ENCODE measurements around the gene H1-8.
"Not testable (repeated sequence)": the region's sequence is repeated elsewhere in the genome, so short reads cannot be mapped to it uniquely, and the experiment has no call there.

H1-8 gene, protein sequence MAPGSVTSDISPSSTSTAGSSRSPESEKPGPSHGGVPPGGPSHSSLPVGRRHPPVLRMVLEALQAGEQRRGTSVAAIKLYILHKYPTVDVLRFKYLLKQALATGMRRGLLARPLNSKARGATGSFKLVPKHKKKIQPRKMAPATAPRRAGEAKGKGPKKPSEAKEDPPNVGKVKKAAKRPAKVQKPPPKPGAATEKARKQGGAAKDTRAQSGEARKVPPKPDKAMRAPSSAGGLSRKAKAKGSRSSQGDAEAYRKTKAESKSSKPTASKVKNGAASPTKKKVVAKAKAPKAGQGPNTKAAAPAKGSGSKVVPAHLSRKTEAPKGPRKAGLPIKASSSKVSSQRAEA

DNA sequence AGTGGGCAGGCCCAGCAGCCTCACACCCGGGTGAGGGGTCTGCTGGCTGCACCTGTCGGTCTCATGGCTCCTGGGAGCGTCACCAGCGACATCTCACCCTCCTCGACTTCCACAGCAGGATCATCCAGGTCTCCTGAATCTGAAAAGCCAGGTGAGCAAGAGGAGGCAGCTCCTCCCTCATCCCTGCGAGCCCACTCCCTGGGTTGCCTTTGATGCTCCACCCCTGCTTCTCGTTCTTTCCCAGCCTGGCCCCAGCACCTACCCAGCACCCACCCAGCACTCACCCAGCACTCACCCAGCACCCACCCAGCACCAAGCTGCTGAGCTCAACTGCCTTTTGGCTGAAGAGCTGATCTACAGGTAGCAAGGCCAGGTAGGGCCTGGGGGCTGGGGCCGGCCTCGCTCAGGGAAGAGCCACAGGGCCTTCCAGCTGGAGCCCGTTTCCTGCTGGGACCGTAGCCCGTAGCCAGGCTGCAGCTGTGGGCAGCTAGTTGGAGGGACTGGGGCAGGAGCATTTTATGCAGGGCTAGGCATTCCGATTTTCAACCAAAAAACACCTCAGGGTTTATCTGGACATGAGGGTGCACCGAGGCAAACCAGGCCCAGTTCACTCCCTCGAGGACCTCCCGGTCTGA lies at the start of gene H1-8:
H1-8 (plus strand) TSS at position 20 of the 635 bp plus-strand sequence; CDS start at position 64, 44 bp downstream.
- DNase-seq = no peak

DNA sequence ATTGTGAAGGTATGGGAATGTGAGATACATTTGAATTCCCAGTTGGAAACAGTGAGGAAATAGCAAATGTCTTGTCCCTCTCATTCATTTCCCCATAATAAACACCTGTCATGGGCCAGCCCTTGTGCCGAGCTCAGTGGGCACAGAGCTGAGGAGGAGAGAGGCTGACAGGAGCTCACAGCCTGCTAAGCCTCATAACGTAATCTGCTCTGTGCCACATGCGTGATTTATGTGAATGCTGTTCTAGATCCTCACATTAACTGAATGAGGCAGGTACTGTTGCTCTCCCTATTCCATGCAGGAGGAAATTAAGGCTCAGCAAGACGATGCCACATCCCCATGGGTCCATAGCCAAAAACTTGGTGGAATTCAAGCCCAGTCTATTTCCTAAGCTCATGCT lies 49.8 kb upstream of the H1-8 start:
- no peak for DNase-seq

DNA sequence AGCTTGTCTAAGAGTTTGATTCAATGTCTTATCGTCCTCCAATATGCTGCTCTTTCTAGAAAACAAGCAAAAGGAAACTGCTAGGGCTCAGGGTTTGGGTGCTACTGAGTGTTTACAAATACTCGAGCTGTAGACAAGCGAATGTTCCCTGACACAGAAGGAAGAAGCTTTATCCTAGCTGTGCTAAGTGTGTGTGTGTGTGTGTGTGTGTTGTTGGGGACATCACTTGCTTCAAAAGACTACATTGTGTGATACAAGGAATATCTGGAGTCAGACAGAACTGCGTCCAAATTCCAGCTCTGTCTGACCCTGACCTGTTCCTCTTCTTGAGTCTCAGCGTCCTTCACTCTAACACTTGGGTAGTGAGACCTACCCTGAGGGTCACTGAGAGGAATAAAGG lies 48.5 kb upstream of the H1-8 start:
- DNase-seq = not testable (repeated sequence)

DNA sequence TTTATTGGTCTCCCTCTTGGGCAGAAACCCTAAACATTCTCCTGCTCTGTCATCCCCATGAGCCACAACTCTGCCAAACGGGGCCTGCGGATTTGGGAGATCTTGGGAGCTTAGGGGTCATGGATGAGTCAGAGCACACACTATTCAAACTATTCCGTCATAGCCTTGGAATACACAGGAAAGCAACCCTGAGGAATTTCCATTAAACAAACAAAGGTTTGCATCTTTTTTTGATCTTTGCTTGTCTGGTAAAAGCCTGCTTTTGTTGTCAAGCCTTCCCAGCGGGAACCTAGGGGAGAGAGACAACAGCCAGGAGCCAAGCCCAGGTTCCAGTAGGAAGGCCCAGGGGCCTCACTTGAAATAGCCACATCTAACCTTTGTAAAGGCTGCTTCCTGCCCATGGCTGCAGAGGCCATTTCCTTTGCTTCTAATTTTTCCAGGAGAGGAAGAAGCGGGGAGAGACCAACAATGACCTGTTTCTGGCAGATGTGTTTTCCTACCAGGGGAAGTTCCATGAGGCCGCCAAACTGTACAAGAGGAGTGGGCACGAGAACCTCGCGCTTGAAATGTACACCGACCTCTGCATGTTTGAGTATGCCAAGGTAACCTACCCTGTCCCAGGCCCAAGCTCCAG lies 47.9 kb upstream of the H1-8 start:
- DNase-seq = not testable (repeated sequence)

DNA sequence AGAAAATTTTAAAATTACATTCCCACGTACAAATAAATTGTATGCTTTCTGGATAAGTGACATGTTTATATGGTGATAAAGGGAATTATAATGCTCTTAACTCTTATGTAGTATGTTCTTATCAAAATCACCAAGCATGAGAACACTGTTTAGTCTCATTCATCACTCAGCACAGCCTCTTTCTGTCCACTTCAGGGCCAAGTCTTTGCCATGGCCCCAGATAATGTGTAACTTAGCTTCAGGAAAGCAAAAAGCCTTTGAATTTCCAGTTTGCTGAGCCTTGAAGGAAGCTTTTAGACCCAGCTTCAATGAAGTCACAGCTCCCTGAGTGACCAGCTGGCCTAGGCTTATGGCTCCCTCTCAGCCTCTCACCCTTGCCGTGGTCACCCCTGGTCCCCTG lies 45.1 kb upstream of the H1-8 start:
- not testable (repeated sequence) for DNase-seq

DNA sequence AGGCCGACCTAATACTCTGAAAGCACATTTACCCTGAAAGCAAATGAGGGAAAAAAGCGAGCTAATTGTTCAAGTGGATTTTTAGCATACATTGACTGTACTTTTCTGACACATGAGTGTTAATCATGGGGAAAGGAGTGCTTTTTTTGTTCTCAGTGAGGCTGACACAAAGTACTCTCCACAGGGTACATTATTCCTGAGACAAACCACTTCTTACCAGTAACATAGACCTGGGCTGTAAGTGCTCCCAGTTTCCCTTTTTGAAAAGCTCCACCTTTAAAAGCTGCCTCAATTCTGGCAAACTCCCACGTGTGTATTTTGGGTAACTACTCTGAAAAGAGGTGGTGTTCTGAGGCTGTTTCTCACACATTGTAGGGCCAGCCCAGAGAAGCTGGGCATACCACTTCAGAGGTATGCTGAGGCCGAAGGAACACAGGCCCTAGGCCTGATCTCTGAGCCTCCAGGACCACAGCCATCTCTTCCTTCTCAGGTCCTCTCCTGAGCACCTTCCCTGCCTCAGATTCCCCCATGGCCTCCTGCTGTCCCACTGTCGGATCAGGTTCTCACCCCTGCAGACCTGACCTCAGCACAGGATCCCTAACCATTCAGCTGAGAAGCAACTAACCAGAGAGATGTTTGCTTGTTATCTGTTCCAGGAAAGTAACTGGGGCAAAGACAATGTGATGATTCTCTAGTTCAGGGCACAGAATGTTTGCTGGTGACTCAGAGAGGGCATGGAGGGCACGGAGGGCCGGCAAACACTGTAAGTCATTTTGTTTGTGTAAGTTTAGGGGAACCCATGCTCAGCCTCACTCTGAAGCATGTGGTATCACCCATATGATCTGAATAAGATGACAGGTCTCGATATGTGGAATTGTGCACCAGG lies 44.1 kb upstream of the H1-8 start:
- DNase-seq = not testable (repeated sequence)

DNA sequence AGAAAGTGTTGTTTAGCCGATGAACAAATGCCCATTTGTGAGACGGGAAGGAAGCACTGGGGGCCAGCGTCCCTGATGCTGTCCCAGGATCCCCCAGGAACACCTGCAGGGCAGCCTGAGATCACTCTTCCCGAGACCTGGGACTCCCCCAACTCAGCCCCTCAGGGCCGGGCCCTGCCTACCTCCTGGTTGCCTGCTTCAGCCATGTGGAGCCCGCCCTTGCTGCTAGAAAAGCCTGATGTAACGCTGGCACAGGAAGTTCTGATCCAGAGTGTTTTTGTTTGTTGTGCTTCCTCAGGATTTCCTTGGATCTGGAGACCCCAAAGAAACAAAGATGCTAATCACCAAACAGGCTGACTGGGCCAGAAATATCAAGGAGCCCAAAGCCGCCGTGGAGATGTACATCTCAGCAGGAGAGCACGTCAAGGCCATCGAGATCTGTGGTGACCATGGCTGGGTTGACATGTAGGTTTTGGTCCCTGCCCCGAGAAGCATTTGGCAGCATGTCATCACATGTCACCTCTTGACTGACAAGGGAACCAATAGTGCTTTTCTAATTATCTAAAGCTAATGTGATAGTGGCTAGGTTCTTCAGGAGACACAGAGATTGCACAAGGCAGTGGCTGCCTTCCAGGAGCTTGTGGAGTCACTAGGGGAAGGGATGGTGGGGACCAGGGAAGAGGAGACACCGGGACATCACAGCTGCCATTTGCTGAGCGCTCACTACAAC lies 43.2 kb upstream of the H1-8 start:
- not testable (repeated sequence) for DNase-seq

DNA sequence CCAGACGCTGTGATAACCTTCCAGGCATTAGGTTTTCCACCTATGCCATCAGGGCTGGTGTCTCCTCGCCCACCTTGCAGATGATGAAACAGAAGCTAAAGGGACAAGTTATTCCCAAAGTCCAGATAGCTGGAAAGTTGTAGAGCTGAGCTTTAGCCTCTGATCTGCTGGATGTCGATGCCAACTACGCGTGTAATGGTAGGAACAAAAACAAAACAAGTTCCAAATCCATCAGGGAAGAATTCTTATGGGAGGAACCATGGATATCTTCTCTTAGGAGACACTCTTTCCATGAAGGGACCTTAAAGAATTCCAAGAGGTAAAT lies 42.7 kb upstream of the H1-8 start:
- no peak for DNase-seq

DNA sequence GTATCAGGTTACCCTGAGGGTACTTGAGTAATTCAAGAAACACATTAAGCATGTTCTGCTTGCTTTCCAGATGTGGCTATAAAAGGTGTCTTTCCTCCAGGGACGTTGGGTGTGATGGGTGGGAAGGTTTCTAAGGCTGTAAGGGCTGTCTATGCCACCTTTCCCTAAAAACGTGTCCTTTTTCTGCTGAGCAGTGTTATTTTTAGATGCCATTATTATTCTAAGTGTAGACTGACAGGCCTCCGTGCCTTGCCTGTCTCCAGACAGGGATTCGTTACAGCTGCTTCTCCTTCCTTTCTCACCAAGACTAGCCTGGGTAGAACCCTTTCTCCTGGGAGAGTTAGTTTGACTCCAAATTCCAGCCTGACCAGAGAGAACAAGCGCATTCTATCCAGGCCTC lies 41.3 kb upstream of the H1-8 start:
- no peak for DNase-seq

DNA sequence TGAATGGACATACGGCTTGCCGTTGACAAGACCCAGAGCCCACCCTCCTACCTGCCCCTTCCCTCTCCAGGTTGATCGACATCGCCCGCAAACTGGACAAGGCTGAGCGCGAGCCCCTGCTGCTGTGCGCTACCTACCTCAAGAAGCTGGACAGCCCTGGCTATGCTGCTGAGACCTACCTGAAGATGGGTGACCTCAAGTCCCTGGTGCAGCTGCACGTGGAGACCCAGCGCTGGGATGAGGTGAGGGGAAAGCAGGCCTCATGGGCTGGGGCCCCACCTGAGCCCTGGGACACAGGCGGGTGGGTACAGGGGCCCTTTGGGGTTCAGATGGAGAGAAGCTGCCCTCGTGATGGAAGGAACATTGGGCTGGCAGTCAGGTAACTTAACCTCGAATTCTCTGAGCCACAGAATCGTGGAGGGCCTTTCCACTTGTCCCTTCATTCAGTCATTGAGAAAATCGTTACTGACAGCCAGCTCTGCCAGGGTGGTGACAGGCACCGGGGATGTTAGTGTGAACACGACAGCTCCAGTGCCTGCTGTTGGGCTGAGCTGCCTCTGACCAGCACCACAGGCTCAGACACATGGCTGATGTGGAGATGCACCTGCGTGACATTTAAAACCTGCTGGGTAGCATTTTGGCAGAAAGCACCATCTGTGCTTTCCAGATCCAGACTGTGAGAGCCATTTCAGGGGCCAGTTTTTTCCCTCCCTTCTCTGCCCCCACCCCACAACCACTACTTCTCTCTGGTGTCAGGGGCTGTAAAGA lies 40.1 kb upstream of the H1-8 start:
- no peak for DNase-seq

DNA sequence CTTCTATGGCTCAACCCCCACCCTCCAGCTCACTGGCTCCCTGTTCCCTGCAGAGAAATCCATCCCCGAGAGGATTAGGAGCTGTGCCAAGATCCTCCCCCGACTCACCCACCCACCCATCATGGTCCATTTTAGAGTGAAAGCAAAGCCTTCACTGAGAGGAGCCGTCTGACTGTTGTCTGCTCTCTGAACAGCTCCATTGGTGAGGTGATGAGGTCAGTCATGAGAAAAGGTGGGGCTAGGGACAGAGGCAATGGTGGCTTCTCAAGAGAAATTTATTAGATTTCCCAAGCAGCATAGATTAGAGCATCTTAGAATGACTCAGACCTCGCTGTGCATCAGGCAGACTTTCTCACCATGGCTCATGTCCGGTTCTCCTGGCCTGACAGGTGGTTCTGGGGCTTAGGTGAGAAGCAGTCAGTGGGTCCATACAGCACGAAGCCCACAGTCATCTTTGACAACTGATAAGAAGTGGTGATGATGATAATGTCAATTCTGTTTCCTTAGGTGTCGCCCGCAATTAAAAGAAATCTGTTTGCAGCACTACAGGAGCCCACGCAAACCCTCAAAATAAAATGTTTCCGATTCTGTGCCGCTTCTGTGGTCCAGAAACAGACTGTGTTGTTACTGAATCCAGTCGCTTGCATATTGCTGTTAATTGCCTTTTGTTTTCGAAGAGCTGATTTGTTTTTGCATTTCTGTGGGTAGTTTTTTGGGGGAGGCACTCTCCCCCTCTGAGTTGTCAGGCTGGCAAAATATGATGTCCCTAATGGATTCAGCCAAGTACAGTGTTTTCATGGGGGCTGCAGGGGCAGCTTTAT lies 39.3 kb upstream of the H1-8 start:
- DNase-seq = no peak

DNA sequence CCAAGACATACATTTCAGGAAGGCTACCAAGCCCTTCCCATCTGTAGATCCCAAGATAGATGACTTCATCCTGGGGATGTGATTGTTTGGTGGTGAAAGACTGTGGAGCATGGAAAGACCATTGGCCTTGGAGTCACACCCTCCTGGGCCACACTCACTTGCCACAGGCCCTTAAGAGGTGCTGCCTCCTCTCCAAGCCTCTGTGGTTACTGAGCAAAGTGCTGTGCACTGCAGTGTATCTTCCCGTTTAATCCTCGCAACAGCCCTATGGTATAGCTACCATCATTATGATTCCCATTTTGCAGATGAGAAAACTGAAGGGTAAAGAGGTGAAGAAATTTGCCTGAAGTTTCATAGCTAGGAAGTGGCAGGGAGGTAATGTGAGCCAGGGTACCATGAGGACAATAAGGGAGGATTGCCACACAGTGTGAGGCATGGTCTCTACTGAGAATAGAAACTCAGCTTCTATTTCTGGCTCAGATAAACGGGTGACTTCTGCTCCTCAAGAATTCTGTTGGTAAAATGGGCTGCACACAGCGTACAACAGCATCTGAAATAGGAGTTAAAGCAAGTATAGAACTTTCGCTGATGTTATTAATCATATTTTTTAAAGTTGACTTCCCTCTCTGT lies 38.4 kb upstream of the H1-8 start:
- no peak for DNase-seq

DNA sequence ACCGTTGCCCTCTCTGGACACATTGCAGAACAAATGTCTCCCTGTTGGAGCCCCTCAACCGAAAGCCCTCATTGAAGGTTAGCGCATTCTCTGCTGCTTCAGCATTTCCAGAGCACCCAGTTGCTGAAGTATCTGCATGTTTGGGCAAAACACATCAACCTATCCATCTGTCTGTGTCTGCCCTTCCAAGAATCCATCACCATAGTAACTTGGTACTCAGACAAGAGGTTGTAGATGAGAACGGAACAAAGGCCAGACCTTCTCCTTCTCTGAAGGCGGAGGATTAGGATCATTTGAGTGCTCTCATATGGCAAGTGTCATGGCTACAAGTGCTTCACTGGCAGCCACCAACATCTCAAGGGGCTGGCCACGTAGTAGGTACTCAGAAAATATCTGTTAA lies 37.6 kb upstream of the H1-8 start:
- DNase-seq = no peak

DNA sequence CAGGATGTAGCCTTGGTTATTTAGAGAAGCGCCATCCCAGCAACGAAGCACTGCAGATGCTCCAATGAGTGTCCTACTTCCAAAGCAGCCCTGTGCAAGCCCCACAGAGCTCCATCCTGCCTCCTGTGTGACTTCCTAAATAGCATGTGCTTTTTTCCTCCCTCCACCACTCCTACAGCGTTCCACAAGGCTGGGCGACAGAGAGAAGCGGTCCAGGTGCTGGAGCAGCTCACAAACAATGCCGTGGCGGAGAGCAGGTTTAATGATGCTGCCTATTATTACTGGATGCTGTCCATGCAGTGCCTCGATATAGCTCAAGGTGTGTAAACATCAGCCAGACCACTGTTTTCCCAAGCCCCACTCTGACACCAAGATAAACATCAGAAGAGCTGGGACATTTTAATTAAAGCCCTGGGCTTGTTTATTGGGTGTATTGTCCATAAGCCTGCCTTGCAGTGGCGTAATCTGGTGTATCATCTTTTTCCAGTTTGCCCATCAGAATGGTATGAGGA lies 36.7 kb upstream of the H1-8 start:
- no peak for DNase-seq

DNA sequence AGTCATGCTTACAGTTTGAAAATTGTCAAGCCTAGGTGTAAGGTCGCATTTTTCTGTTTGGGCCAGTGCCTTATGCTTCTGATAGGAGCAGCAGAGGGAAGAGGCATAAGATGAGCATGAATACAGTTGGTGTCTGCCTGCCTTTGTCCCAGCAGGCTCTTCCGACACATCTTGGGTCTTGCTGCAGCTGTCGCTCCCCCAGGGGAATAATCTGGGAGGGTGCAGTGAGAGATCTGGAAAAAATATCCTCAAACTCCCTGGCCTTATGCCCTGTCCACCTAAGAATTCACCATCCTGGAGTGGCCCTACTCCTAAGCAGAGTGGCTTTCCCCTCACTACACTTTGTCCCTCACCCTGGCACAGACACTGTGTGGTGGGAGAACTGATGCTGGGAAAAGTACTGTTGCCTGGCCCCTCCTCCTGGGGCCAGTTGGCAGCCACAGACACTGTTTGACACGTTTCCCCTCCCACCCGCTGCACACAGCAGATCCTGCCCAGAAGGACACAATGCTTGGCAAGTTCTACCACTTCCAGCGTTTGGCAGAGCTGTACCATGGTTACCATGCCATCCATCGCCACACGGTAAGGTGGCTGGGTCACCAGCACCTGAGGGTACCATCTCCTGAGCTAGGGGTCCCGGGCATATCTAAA lies 35.7 kb upstream of the H1-8 start:
- DNase-seq = no peak

DNA sequence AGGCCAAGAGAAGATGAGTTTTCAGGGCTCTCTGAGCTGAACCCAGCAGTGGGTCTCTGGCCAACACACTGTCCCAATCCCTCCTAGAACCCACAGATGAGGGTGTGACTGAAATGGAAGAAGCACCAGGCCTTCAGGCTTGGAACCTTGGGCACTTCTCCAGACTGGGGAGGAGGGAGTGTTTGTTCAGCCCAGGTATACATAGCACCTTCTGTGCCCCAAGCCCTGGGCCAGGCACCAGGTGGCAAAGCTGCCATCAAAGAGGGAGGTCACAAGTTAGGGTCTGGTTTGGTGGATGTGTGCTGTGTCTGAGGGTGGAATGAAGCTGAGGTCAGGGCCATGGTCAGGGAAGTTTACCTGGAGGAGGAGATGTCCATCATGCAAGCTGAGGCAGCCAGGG lies 30.4 kb upstream of the H1-8 start:
- DNase-seq = no peak

DNA sequence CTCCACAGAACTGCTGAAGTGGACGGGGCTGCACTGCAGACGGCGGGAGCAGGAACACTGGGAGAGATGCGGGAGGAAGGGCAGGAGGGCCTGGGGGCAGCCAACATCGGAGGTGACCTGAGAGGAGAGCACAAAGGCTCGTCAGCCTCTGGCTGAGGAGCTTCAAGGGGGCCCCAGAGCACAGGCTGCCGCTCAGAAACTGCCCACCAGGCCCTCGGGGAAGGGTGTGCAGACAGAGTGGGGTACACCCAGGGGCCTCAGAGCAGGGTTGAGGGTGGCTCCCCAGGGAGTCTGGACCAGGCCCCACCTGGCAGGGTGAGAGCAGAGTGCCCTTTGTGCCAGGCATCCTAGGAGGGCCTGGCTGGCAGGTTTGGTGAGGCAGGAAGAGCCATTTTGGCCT lies 29.3 kb upstream of the H1-8 start:
- DNase-seq = no peak

DNA sequence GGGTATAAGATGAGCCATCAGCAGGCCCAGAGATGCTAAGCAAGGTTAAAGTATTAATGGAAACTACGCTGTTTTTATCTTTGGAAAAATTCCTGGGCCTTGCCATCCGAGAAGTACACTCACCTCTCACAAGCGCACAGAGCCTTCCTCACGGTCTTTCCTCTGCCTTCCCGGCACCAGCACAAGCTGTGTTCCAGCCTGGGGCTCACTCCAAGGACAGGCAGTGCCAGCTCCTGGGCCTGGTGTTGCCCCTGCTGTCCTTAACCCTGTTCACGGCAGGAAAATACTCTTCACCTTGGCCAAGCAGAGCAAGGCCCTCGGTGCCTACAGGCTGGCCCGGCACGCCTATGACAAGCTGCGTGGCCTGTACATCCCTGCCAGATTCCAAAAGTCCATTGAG lies 28.9 kb upstream of the H1-8 start:
- no peak for DNase-seq

DNA sequence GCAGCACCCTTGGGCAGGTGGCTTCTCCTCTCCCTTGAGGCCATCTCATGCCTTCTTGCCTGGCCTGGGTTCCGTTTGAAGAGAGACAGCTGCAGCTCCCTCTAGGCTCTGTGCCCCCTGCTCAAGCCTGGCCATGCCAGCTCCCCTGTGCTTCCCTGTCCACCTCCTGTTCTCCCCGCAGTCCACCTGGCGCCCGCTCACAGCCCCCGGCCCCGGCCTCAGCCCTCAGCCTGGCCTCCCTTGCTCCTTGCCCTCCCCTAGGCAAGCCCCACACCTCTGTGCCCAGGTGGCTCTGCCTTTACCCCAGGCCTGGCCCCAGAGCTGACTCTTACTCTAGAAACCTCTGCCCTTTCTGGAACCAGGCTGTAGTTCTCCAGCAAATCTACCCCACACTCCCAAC lies 28.4 kb upstream of the H1-8 start:
- no peak for DNase-seq

Data from activated T-cell treated with anti-CD3 and anti-CD28 coated beads, Interleukin-2, amount 50 U/mL, for 48 hours (primary cell).